K562 (cell line): ENCODE measurements around the gene NT5C1B.

ENCODE experiments used
- ELF4 ChIP-seq: fragments of 450-650 bp; formaldehyde crosslinking; IDR thresholded peaks from 2 replicates; pipeline ENCODE4 v1.4.0; 2022; ENCODE audit warnings: missing genetic modification characterization
- EZH2 ChIP-seq: IDR thresholded peaks from 2 replicates; pipeline ENCODE4 v1.6.1; 2012; ENCODE audit warnings: low read depth, mild to moderate bottlenecking, inconsistent platforms, low read length, borderline replicate concordance
- GATA2 ChIP-seq: sonication (generic); formaldehyde crosslinking; IDR thresholded peaks from 2 replicates; pipeline ENCODE4 v1.4.0; 2020; ENCODE audit warnings: mild to moderate bottlenecking, missing genetic modification reagents
- JUN ChIP-seq, 2 experiments: sonication (generic) in 1 of 2; formaldehyde crosslinking in 1 of 2; IDR thresholded peaks; 2 replicates each; pipeline versions ENCODE4 v1.6.1 to v1.8.0; 2012 to 2022; ENCODE audit warnings: borderline replicate concordance in 2 of 2, mild to moderate bottlenecking in 2 of 2, improper control_type of control experiment in 1 of 2, low read depth in 1 of 2, low read length in 1 of 2, missing genetic modification reagents in 1 of 2
- NRF1 ChIP-seq, 2 experiments: fragments of 450-650 bp; IDR thresholded peaks in 1 of 2; conservative IDR thresholded peaks in 1 of 2; 2 replicates each; pipeline ENCODE4 v1.6.1; 2014; ENCODE audit warnings: mild to moderate bottlenecking in 2 of 2
- RBM22 ChIP-seq: fragments of 200-400 bp; formaldehyde crosslinking; IDR thresholded peaks from 2 replicates; pipeline ENCODE4 v1.6.1; 2018; ENCODE audit warnings: low read length, low read depth; ENCODE audit not compliant: poor library complexity, severe bottlenecking
- SP1 ChIP-seq: sonication (generic); formaldehyde crosslinking; IDR thresholded peaks from 2 replicates; pipeline ENCODE4 v1.8.1; 2022; ENCODE audit warnings: mild to moderate bottlenecking, missing genetic modification reagents
- ZFX ChIP-seq: sonication (generic); formaldehyde crosslinking; IDR thresholded peaks from 2 replicates; pipeline ENCODE4 v1.8.0; 2022; ENCODE audit warnings: mild to moderate bottlenecking, missing genetic modification reagents, moderate library complexity
- TF ChIP-seq, protein P1 (sequence below): sonication (generic); formaldehyde crosslinking; IDR thresholded peaks from 2 replicates; pipeline ENCODE4 v1.8.1; 2023; ENCODE audit warnings: mild to moderate bottlenecking, missing genetic modification reagents
- TF ChIP-seq, protein P2 (sequence below): fragments of 450-650 bp; formaldehyde crosslinking; IDR thresholded peaks from 2 replicates; pipeline ENCODE4 v1.4.0; 2022; ENCODE audit warnings: mild to moderate bottlenecking, moderate library complexity
- TF ChIP-seq, protein P3 (sequence below): sonication (generic); formaldehyde crosslinking; IDR thresholded peaks from 2 replicates; pipeline ENCODE4 v1.8.0; 2022; ENCODE audit warnings: missing genetic modification reagents, mild to moderate bottlenecking, moderate library complexity, borderline replicate concordance
- TF ChIP-seq, protein P4 (sequence below): fragments of 250-450 bp; sonication (Bioruptor Pico); IDR thresholded peaks from 2 replicates; pipeline ENCODE4 v1.8.0; 2022; ENCODE audit warnings: inconsistent platforms, mild to moderate bottlenecking, moderate library complexity, borderline replicate concordance

DNA sequence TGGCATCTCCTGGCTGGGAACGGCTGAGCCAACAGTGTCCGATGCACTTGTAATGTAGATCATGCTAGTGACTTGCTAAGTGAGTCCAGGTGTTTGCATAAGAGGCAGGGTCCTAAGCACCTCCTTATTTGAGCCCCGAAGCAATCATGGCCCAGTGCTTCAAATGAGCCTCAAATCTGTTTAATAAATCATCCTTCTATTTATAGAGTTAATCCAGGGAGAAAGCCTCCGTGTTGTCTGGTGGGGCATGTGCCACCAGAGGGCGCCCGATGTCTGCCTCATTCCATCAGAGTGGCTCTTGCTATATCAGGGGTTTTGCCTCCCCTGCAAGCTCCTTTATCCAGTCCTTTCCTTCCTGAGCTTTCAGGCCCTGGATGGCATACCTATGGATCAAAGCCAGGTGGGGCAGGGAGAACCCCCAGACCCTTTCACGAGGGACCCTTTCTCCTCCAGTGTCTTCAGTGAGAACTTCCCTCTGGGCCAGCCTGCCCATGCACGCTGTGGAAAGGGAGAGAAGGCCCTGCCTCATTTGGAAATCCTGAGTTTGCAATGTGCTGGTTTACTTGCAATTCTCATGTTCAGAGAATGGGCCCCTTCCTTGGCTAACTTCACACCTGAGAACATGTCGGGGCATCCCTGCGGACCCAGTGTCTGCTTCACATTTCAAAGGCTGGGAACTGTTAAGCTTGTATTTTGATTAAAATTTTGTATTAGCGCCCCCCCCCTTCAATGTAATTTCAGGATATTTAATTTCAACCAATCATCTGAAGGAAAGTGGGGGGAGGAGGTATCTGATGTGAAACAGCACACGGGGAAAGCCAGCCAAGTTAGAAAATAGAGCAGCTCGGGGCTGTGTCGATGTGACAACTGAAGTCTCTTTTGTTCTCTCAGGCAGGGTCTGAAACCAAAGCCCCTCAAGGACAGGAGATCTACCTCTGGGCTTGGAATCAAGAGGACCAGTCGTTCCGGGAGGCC is 68.6 kb downstream of the NT5C1B start:
- TF ChIP-seq JUN (IDR thresholded peaks at IDR 0.05; ENCODE audit: borderline replicate concordance, low read depth, low read length) = no peak
- no peak for TF ChIP-seq JUN (CRISPR knock-in tag; IDR thresholded peaks at IDR 0.05; ENCODE audit: borderline replicate concordance)
- TF ChIP-seq RBM22 = no peak
- TF ChIP-seq, protein P1, sequence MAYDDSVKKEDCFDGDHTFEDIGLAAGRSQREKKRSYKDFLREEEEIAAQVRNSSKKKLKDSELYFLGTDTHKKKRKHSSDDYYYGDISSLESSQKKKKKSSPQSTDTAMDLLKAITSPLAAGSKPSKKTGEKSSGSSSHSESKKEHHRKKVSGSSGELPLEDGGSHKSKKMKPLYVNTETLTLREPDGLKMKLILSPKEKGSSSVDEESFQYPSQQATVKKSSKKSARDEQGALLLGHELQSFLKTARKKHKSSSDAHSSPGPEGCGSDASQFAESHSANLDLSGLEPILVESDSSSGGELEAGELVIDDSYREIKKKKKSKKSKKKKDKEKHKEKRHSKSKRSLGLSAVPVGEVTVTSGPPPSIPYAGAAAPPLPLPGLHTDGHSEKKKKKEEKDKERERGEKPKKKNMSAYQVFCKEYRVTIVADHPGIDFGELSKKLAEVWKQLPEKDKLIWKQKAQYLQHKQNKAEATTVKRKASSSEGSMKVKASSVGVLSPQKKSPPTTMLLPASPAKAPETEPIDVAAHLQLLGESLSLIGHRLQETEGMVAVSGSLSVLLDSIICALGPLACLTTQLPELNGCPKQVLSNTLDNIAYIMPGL (CRISPR knock-in tag) = no peak
- no peak for TF ChIP-seq ZFX (CRISPR knock-in tag)
- TF ChIP-seq, protein P2, sequence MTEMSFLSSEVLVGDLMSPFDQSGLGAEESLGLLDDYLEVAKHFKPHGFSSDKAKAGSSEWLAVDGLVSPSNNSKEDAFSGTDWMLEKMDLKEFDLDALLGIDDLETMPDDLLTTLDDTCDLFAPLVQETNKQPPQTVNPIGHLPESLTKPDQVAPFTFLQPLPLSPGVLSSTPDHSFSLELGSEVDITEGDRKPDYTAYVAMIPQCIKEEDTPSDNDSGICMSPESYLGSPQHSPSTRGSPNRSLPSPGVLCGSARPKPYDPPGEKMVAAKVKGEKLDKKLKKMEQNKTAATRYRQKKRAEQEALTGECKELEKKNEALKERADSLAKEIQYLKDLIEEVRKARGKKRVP (CRISPR knock-in tag) = no peak
- TF ChIP-seq GATA2 (CRISPR knock-in tag) = no peak
- TF ChIP-seq, protein P3, sequence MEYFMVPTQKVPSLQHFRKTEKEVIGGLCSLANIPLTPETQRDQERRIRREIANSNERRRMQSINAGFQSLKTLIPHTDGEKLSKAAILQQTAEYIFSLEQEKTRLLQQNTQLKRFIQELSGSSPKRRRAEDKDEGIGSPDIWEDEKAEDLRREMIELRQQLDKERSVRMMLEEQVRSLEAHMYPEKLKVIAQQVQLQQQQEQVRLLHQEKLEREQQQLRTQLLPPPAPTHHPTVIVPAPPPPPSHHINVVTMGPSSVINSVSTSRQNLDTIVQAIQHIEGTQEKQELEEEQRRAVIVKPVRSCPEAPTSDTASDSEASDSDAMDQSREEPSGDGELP = no peak
- TF ChIP-seq, protein P4, sequence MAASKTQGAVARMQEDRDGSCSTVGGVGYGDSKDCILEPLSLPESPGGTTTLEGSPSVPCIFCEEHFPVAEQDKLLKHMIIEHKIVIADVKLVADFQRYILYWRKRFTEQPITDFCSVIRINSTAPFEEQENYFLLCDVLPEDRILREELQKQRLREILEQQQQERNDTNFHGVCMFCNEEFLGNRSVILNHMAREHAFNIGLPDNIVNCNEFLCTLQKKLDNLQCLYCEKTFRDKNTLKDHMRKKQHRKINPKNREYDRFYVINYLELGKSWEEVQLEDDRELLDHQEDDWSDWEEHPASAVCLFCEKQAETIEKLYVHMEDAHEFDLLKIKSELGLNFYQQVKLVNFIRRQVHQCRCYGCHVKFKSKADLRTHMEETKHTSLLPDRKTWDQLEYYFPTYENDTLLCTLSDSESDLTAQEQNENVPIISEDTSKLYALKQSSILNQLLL = no peak
- TF ChIP-seq ELF4 = no peak
- TF ChIP-seq SP1 (CRISPR knock-in tag) = no peak
- TF ChIP-seq NRF1 (conservative IDR thresholded peaks at IDR 0.05 in 1 of 2, IDR thresholded peaks at IDR 0.05 in 1 of 2) = no peak
- no peak for TF ChIP-seq EZH2
